Activated CD8-positive, alpha-beta memory T cell treated with anti-CD3 and anti-CD28 coated beads for 48 hours (primary cell): ENCODE results near the gene AFF2.

Experiments used
- DNase-seq, 3 experiments: peaks; one replicate each; pipeline ENCODE4 v3.0.0-alpha.2; 2020; ENCODE audit warnings: low read depth in 2 of 3, low spot score in 2 of 3

AFF2 gene

GRCh38 chrX:148915474-148915873, 415.1 kb downstream of the AFF2 start:
- no peak for DNase-seq

GRCh38 chrX:148917441-148917840, 417.0 kb downstream of the AFF2 start:
- no peak for DNase-seq

- no peak for DNase-seq
Measured at GRCh38 chrX:148923631-148924030, 423.2 kb downstream of the AFF2 start.

GRCh38 chrX:148926371-148926770, 426.0 kb downstream of the AFF2 start:
- no peak for DNase-seq

GRCh38 chrX:148928811-148929210, 428.4 kb downstream of the AFF2 start:
- DNase-seq = no peak

GRCh38 chrX:148929686-148930085, 429.3 kb downstream of the AFF2 start:
- no peak for DNase-seq

- DNase-seq = no peak
Measured at GRCh38 chrX:148930206-148930729, 429.9 kb downstream of the AFF2 start.

- DNase-seq = no peak
Measured at GRCh38 chrX:148933881-148934280, 433.5 kb downstream of the AFF2 start.

- no peak for DNase-seq
Measured at GRCh38 chrX:148938348-148938747, 437.9 kb downstream of the AFF2 start.

GRCh38 chrX:148940411-148940996, 440.1 kb downstream of the AFF2 start:
- no peak for DNase-seq

- no peak for DNase-seq
Measured at GRCh38 chrX:148942754-148943153, 442.3 kb downstream of the AFF2 start.

GRCh38 chrX:148947399-148947975, 447.1 kb downstream of the AFF2 start:
- no peak for DNase-seq

GRCh38 chrX:148956352-148956751, 455.9 kb downstream of the AFF2 start:
- DNase-seq = no peak

- no peak for DNase-seq
Measured at GRCh38 chrX:148958901-148959300, 458.5 kb downstream of the AFF2 start.

GRCh38 chrX:148960060-148960459, 459.6 kb downstream of the AFF2 start:
- DNase-seq = no peak

GRCh38 chrX:148961985-148962384, 461.6 kb downstream of the AFF2 start:
- DNase-seq = no peak

- DNase-seq = no peak
Measured at GRCh38 chrX:148976571-148977400, 476.4 kb downstream of the AFF2 start.

- DNase-seq = no peak
Measured at GRCh38 chrX:148979786-148980185, 479.4 kb downstream of the AFF2 start.

GRCh38 chrX:148984238-148984637, 483.8 kb downstream of the AFF2 start:
- DNase-seq = no peak

GRCh38 chrX:148991502-148991901, 491.1 kb downstream of the AFF2 start:
- DNase-seq = no peak

- no peak for DNase-seq
Measured at GRCh38 chrX:148995661-148996060, 495.2 kb downstream of the AFF2 start.

- DNase-seq = no peak
Measured at GRCh38 chrX:149002320-149002719, 501.9 kb downstream of the AFF2 start.
